Stimulated activated naive CD8-positive, alpha-beta T cell treated with anti-CD3 and anti-CD28 coated beads, Interleukin-15, Interleukin-2, amounts not matched to agents 100 U/mL and 50 U/mL, for 24 hours (primary cell): Measurements from ENCODE around the gene ANKRD13C.
A peak's percentile ranks its signal among the peaks of the same experiment; 100 is the strongest.

Experiments
- ATAC-seq: fragments of 150-1000 bp; cut with Tn5 transposase; one replicate; pipeline ENCODE4 v1.10.0; 2021
- DNase-seq: peaks from one replicate; pipeline ENCODE4 v3.0.0; 2021

ANKRD13C gene

GRCh38 chr1:70220517-70221237, 133.8 kb downstream of the ANKRD13C start:
- DNase-seq (no peak), ATAC-seq (no peak)

GRCh38 chr1:70220015-70220414, 134.5 kb downstream of the ANKRD13C start:
- no peak for DNase-seq
- no peak for ATAC-seq

- ATAC-seq (no peak), DNase-seq (no peak)
Measured at GRCh38 chr1:70211541-70211940, 143.0 kb downstream of the ANKRD13C start.

- ATAC-seq, result peak; percentile 40
Measured at GRCh38 chr1:70210820-70211219, 143.7 kb downstream of the ANKRD13C start.

More at GRCh38 chr1:70210820-70211219, 143.7 kb downstream of the ANKRD13C start:
- DNase-seq, result no peak
